ENCODE results near the gene ART3.
"Not testable (repeated sequence)": the region's sequence is repeated elsewhere in the genome, so short reads cannot be mapped to it uniquely, and the experiment has no call there.

The ART3 gene, protein sequence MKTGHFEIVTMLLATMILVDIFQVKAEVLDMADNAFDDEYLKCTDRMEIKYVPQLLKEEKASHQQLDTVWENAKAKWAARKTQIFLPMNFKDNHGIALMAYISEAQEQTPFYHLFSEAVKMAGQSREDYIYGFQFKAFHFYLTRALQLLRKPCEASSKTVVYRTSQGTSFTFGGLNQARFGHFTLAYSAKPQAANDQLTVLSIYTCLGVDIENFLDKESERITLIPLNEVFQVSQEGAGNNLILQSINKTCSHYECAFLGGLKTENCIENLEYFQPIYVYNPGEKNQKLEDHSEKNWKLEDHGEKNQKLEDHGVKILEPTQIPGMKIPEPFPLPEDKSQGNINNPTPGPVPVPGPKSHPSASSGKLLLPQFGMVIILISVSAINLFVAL

DNA sequence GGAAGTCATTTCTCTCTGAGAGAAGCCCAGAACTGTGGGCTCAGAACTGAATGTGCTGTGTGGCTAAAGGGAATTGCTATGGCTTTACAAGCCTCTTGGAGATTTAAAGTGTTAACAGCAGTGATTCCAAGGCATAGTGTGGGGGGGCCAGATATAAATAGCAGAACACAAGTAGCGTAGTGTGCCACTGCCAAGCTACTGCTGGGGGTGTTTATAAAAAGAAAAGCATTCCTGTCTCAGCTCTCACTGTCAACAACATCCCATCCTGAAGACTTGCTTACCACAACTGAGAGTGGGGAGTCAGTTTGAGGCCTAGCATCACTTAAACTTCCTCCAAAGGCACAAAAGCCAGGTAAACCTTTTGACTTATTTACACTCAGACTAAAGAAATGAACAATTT is at the start of gene ART3:
Gene ART3, plus strand, starts transcription at position 242 of the 400 bp plus-strand sequence. CDS start 1,181 bp downstream, outside the sequence.
- no peak for DNase-seq

DNA sequence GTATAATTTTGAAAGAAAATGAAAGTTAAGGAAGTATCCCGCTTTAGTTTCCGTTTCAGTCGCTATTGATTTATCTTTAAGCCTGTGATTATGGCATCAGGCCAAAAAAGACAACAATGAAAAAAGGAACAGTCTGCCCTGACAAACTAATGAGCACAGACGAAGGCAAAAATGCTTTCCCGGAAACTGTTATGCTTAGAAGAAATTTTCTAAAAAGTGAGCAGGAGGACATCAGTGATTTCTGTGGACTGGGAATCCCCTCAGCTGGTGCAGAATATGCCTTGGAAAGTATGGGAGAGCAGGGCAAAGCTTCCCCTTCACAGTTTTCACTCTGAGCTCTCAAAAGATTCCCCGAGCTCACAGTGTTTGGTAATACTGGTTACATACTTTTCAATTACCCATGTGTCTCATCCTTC is 46.2 kb upstream of the ART3 start:
- no peak for DNase-seq

DNA sequence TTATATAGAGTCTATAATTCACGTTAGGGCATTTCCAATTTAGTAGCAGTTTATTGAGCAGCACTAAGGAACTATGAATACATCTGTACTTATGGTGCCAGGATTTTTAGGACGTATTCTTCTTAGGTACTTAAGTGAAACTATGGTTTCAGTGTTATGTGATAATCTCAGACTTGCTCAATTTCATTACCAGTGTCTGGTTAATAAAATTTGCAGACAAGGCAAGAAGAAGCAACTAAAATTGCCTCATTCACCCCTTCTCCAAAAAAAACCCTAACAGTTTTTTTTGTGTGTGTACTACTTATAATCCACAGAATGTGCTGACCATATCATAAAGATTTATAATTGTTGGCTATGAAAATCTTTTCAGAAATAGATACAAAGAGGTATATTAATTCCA is 45.2 kb upstream of the ART3 start:
- no peak for DNase-seq

GRCh38 chr4:76035141-76035540 is 39.4 kb upstream of the ART3 start:
- no peak for DNase-seq

GRCh38 chr4:76035799-76036380 is 38.6 kb upstream of the ART3 start, which contains the start of gene CXCL11:
TSS of gene CXCL11 (minus strand) at chr4:76036070. CDS start at chr4:76035987, 83 bp downstream.
- no peak for DNase-seq

GRCh38 chr4:76036855-76037254 is 37.7 kb upstream of the ART3 start:
- no peak for DNase-seq

DNA sequence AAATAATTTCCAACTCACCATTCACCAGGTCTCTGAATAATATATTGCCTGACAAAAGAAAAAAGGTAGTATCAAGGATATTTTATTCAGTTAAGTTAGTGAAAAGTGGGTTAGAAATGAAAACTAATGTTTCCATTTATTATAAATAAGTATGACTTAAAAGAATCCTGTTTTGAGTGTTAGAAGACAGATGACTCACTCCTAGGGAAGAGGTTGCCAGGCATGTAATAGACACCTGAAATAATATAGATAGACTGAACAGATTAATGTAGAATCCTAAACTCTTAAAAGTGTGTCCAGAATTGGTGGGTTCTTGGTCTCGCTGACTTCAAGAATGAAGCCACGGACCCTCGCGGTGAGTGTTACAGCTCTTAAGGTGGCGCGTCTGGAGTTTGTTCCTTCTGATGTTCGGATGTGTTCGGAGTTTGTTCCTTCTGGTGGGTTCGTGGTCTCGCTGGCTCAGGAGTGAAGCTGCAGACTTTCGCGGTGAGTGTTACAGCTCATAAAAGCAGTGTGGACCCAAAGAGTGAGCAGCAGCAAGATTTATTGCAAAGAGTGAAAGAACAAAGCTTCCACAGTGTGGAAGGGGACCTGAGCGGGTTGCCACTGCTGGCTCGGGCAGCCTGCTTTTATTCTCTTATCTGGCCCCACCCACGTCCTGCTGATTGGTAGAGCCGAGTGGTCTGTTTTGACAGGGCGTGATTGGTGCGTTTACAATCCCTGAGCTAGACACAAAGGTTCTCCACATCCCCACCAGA is 32.1 kb upstream of the ART3 start:
- DNase-seq, result not testable (repeated sequence)

DNA sequence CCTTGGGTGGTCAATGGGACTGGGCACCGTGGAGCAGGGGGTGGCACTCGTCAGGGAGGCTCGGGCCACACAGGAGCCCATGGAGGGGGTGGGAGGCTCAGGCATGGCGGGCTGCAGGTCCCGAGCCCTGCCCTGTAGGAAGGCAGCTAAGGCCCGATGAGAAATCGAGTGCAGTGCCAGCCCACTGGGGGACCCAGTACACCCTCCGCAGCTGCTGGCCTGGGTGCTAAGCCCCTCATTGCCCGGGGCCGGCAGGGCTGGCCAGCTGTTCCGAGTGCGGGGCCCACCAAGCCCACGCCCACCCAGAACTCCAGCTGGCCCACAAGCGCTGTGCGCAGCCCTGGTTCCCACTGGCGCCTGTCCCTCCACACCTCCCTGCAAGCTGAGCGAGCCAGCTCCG is 31.2 kb upstream of the ART3 start:
- not testable (repeated sequence) for DNase-seq

DNA sequence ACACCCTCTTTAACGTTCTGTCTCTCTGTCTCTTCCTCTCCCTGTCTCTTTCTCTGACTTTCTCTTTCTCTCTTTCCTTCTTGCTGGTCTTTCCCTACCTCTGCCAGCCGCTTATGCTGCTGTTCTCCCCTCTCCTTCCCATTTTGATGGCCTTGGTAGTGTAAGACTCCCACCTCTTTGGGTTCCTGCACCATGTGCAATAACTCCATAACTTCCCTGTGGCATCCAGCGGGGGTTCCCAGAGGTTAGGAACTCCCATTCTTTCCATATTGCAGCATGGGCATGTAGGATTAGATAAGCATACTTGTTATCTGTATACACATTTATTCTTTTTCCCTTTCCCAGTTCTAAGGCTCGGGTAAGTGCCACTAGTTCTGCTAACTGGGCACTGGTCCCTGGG is 29.8 kb upstream of the ART3 start:
- not testable (repeated sequence) for DNase-seq

DNA sequence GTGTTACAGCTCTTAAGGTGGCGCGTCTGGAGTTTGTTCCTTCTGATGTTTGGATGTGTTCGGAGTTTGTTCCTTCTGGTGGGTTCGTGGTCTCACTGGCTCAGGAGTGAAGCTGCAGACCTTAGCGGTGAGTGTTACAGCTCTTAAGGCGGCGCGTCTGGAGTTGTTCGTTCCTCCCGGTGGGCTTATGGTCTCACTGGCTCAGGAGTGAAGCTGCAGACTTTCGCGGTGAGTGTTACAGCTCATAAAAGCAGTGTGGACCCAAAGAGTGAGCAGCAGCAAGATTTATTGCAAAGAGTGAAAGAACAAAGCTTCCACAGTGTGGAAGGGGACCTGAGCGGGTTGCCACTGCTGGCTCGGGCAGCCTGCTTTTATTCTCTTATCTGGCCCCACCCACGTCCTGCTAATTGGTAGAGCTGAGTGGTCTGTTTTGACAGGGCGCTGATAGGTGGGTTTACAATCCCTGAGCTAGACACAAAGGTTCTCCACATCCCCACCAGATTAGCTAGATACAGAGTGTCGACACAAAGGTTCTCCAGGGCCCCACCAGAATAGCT is 24.6 kb upstream of the ART3 start:
- not testable (repeated sequence) for DNase-seq

- not testable (repeated sequence) for DNase-seq
Observed at GRCh38 chr4:76050560-76051050, 23.9 kb upstream of the ART3 start.

DNA sequence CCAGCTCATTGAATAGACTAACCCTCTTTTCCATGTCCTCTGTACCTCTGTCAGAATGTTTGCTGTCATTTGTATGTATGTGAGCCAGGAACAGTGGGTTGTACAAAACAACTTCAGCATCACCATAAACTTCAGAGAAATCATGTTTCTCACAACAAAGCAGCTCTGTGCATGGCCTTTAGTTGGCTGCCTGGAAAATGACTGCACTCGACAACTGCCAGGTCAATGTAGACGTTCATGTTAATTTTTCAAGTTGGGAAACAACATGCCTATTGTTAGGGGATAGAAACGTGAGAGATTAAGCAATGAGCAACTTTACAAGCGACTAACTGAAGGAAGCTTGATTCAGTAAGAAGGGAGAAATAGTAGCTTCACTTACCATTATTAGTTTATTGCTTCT is 20.8 kb upstream of the ART3 start:
- no peak for DNase-seq

DNA sequence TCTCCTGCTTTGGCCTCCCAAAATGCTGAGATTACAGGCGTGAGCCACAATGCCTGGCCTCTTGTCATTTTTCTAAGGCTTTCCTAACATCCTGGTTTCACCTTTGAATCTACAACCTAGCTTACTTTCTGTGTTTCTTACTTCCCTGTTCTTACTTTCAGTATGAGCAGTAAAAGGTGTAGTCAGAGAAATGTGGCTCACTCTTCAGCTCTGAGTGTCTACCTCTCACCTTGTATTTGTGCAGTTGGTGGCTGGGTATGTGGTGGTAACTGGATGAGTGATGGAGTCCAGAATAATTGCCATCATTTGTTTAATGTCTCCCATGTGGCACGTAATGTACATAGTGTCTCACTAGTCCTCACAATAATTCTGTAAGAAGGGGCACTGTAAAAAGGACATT is 19.5 kb upstream of the ART3 start:
- DNase-seq, result no peak

- DNase-seq, result no peak
Observed at GRCh38 chr4:76055421-76055820, 19.1 kb upstream of the ART3 start.

DNA sequence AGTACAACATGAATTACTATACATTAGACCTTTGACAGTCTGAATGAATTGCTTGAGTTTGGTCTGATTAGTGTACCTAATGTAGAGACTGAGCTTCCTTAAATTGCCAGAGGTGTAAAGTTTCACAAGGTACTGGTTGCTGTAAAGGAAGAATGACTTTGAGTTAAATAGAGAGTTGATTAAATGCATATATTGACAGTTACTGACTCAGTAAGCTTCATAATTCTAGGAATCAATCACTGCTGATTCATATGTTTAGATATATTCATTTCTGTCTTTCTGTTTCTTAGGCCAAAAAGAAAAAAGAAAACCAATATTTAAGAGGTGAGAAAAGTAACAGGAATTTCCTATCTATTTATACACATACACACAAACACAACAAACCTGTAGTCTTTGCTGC is 16.2 kb upstream of the ART3 start:
- DNase-seq, result no peak

DNA sequence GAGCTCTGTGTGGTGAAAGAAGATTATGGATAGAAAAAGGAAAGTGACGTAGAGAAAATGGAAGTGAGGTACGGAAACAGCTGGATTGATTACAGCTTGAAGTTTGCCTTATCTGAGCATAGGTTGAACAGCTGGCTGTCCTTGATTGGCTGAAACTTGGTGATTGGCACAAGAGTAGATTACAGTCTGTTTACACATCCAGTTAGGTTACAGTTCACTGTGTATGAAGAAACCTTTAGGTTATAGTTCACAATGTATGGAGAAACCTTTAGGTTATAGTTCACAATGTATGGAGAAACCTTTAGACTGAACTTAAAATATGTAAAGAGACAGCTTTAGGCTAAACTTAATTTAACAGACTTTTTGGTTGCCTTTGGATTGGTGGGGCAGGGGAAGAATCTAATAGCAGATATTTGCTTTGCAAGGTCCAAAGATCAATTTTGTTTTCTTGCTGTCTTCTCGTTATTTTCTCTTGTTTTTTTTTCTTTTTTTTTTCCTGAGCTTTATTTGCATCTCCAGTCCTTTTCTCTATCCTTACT is 15.6 kb upstream of the ART3 start:
- DNase-seq, result no peak

DNA sequence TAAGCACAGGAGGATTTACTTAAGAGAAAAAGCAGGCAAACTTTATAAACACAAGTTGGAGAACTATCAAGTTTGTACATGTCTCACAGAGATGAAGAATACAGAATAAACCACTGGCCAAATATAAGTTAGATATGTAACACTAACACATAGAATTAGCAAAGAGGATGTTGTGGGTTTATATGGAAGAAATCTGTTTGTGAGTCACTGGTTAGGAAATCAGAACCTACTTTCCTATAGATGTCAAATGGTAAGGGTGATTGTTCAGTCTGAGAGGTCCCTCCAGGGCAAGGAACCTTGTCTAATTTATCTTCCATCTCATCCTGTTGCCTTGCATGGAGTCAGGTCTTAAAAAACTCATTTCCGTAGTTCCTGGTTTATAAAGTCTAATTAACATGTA is 14.8 kb upstream of the ART3 start:
- DNase-seq, result no peak

- no peak for DNase-seq
Observed at GRCh38 chr4:76060506-76060905, 14.0 kb upstream of the ART3 start.

DNA sequence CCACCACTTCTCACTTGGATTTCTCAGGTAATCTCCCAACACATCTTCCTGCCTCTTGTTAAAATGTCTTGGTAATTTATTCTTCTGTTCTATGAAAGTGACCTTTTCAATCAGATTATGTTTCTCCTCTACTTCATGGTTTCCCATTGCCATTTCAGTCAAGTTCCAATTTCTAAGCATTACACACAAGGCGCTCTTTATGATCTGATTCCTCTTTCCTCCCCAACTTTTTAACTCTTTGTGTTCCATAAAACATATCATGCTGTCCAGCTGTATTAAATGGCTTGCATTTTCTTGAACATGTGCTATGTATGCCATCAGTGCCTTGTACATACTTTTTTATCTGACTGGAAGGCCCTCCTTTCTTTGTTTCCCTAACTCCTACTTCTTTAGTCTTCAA is 13.1 kb upstream of the ART3 start:
- no peak for DNase-seq

DNA sequence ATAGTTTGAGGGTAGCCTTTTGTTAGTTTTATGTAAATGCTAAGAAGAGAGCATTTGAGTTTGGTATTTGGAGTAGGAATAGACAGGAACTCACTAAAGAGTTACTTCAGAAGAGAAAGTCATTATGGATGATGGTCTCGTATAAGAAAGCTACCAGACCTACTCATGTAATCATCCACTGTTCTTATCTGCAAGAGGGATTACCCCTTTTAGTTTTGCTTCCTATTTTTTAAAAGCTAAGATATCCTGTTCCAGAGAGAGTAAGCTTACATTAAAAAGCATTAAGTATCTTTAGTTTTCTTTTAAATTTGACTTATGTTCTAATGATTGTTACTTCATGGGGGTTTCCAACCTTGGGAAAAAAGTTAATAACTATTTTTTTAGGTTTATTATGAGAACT is 12.5 kb upstream of the ART3 start:
- no peak for DNase-seq

GRCh38 chr4:76066546-76066945 is 8.0 kb upstream of the ART3 start:
- DNase-seq, result no peak

DNA sequence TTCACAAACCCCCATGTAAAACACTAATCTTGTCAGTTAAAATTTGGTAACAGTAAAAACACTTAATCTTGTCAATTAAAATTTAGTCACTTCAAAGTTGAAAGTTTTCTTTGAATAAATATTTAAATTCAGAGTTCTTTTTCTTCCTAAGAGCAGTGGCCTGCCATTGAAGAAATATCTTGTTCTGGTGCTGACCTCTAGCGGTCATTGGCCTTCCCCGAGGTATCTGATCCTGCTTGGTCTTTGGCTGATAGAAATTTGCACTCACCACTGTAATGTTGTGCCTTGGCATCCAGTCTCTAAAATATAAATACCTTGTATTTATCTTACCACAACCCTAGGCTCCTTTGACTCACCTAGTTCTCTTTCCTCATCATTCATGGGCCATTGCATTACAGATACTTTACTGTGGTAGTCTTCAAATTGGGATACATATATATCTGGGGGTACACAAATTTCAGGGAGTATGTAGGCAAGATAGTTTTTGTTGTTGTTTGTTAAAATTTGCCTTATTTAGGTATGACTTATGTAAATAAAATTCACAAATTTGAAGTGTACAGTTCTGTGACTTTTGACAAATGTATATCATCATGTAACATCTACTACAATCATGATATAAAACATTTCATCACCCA is 6.7 kb upstream of the ART3 start:
- DNase-seq, result peak; percentile 64

DNA sequence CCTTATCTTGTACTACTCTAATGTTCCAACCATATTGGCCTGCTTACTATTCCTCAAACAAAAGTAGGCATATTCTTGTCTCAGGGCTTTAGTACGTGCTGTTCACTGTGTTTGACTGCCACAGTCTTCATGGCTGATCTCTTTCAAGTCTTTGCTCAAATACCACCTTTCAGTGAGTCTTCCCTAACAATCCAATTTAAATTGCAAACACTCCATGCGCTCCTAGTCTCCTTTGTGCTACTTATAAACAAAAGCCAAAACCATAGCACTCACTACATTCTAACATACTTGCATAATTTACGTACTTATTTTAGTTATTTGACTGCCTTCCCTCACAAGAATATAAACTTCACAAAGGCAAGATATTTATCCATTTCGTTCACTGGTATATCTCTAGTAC is 1.7 kb upstream of the ART3 start:
- no peak for DNase-seq
